ENCODE results near the gene C1orf52. TPM values are rescaled to one million over a fixed set of nuclear protein-coding genes. Genes with fewer than 3 reads are reported as not detected.

Gene C1orf52
- 8.3 and 20.2 TPM in 2 replicates for total RNA-seq

GRCh38 chr1:85259118-85259911, at the start of gene C1orf52:
Gene C1orf52, minus strand, starts transcription at chr1:85259662. Its CDS starts 29 bp downstream, at chr1:85259633.

DNA sequence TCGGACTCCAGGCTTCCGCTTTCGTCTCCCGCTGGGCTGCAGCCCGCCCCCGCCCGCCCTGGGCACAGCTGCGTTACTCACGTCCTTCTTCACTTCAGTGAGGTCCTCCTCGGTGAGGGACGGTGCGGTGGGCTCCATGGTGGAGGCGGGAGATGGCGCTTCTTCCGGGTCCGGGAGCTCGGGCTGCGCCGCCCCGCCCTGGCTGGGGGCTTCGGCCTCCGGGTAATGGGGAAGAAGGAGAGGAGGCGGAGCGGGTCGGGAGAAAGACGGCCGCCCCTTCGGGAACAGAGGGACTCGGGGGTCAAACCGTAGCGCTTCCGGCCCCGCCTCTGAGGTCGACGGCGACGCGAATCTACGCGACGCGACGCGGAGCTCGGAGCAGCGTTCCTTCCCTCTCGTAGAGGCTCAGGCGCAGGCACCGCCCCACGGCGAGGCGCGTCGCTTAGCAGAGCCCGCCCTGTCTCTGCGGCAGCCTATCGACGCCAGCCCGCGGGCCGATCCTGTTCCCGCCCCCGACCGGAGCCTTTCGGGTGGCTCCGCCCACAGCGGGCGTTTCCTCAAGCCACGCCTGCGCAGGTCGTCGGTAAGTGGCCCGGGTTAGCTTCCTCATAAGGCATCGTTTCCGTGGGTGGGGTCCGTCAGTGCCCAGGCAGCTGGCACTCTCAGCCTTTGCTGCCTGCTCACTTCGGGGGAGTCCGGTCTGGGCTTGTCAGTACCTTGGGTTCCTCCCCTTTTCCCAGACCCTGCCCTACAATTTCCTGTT, 16.9 kb upstream of the C1orf52 start, which contains the start of gene BCL10:
TSS of gene BCL10 (minus strand) at position 418 of the 763 bp plus-strand sequence. CDS start at position 138, 280 bp downstream.

DNA sequence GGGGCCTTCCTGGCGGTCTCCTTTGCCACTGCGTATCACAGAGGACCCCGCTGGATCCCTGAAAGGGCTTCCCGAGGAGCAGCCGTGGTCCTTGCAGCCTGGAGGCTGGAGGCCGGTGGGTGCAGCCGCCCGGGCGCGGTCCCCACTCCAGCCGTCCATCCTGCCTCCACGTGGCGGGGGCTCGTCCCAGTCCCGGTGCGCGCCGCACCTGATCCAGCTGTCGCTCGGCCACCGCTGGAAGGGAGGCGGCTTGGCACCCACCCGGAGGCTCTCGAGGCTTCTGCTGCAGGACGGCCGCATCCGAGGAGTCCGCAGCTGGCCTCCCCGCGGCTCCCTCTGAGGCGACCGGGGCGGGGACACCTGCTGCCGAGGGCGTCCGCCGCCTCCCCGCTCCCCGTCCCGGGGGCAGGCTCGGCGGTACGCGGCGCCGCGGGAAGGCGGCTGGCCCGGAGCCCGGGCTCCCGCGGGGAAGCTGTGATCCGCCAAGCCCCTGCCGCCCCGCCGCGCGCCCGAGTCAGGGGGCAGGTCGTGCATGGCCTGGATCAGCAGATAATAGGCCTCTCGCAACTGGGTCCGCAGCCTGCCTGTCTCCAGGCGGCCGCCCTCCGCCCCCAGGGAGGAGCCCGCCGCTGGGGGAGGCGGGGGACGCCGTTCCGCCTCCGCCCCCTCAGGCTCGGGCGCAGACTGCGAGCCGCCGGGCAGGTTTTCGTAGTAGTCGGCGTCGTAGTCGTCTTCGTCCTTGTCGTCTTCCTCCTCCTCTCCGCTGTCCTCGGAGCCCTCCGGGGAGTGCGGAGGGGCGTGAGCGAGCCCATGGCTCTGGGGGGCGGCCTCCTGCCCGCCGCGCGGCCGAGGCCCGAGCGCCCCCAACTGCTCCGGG, 58.8 kb downstream of the C1orf52 start, which contains the start of gene SYDE2:
TSS of gene SYDE2 (minus strand) at position 554 of the 877 bp plus-strand sequence. CDS start at position 534, 20 bp downstream.

Other genes with a start within 250 kb of the C1orf52 start
- under 0.01 TPM in 1 of 2 replicates, not detected in the other for gene MCOLN3, start 211.2 kb downstream of the C1orf52 start, total RNA-seq
- 3.3 and 4.1 TPM in 2 replicates for gene SYDE2, start 58.6 kb downstream of the C1orf52 start, total RNA-seq
- gene BCL10, start 17.0 kb upstream of the C1orf52 start, total RNA-seq, result 49.8 and 68.6 TPM in 2 replicates
- 31.1 and 47.8 TPM in 2 replicates for gene DDAH1, start 205.5 kb upstream of the C1orf52 start, total RNA-seq